GM18873 (cell line): ENCODE results near the gene DNAH12.

ENCODE experiments used
- ATAC-seq: cut with Tn5 transposase; IDR thresholded peaks from one replicate; pipeline ENCODE4 v1.9.1; 2021; ENCODE audit warnings: mild to moderate bottlenecking, moderate library complexity, moderate number of reproducible peaks; ENCODE audit not compliant: unreplicated experiment, low FRiP score

DNAH12 gene

GRCh38 chr3:57252404-57252803 is 291.7 kb downstream of the DNAH12 start:
- no peak for ATAC-seq

GRCh38 chr3:57244946-57245345 is 299.2 kb downstream of the DNAH12 start:
- ATAC-seq = no peak
